Psoas muscle (tissue), 8 donors: ENCODE measurements around the gene DTWD2. TPM values are rescaled to one million over a fixed set of nuclear protein-coding genes. Genes with fewer than 3 reads are reported as not detected.

Experiments used
- ATAC-seq, 4 donors: fragments of 200-7000 bp; cut with Tn5 transposase; one replicate each; pipeline ENCODE4 v1.9.1; 2020; ENCODE audit warnings: moderate library complexity in 3 of 4, mild to moderate bottlenecking in 2 of 4
- DNase-seq, 2 donors: peaks; one replicate each; pipeline ENCODE4 v3.0.0-alpha.2; 2020
- H3K27ac ChIP-seq: fragments of 200-600 bp; one replicate; pipeline ENCODE4 v1.8.0; 2022
- H3K27me3 ChIP-seq, 3 donors: fragments of 200-600 bp in 1 of 3; one replicate each; pipeline versions ENCODE4 v1.6.1 to v1.8.0; 2013 to 2022; ENCODE audit warnings: low read length in 2 of 3, mild to moderate bottlenecking in 2 of 3, moderate library complexity in 1 of 3; ENCODE audit not compliant: insufficient read depth in 3 of 3
- H3K36me3 ChIP-seq, 2 donors: fragments of 200-600 bp in 1 of 2; one replicate each; pipeline versions ENCODE4 v1.6.1 to v1.8.0; 2013 to 2022; ENCODE audit warnings: low read depth in 1 of 2, mild to moderate bottlenecking in 1 of 2, moderate library complexity in 1 of 2; ENCODE audit not compliant: insufficient read depth in 1 of 2
- H3K4me1 ChIP-seq: fragments of 200-600 bp; one replicate; pipeline ENCODE4 v1.8.0; 2022
- H3K4me3 ChIP-seq: fragments of 200-600 bp; one replicate; pipeline ENCODE4 v1.8.0; 2022; ENCODE audit warnings: mild to moderate bottlenecking
- H3K9me3 ChIP-seq: fragments of 200-600 bp; one replicate; pipeline ENCODE4 v1.8.0; 2022
- CTCF ChIP-seq: fragments of 200-600 bp; IDR thresholded peaks from one replicate; pipeline ENCODE4 v1.8.0; 2022; ENCODE audit warnings: antibody characterized with exemption
- WGBS, 3 donors: extraction: QIAGEN DNeasy Blood & Tissue Kit; methylation state at CpG; one replicate each; pipeline versions ENCODE4 v1.1.6 to v1.1.7; 2013; 5-methylcytosine and 5-hydroxymethylcytosine counted together
- intact Hi-C, 2 donors: fragments of 100-400 bp; cut with DNase I; formaldehyde crosslinking; loops; one replicate each; pipeline versions ENCODE4 v1.11.0 to v1.14.2; 2022
- long read RNA-seq, 2 donors: library from polyadenylated mRNA; unstranded; transcript quantifications; one replicate each; pipeline ENCODE4 v2.0.0, GENCODE V29; 2021
- polyA plus RNA-seq, 3 donors: library from polyadenylated mRNA; stranded (reverse); fragments of 200-250 nt; gene quantifications; one replicate each; pipeline ENCODE4 v1.2.3, GENCODE V29; 2013
- total RNA-seq, 4 donors: library from RNA; stranded (reverse); fragmentation: NEBNext Ultra II Directional in 2 of 4; extraction: Animal tissue kit (Norgen Biotek cat#: 25700) in 2 of 4; gene quantifications; one replicate each; pipeline versions ENCODE4 v1.2.1 to v1.2.4, GENCODE V29; 2021 to 2023
- donor health status: healthy with polysubstance abuse.
- donor health status: DM: no; HTN: no; CAD: no; lungs with moderate emphysema.
- donor health status: Bipolar disorder and iron deficiency.
- donor health status: healthy.
- donor health status: DM: yes; HTN: yes; CAD: no.
- donor health status: DM: no; HTN: no; CAD: no.
- donor health status: DM: no; HTN: no; CAD: no.
- donor health status: DM: yes; HTN: yes; CAD: no.

The DTWD2 gene, protein sequence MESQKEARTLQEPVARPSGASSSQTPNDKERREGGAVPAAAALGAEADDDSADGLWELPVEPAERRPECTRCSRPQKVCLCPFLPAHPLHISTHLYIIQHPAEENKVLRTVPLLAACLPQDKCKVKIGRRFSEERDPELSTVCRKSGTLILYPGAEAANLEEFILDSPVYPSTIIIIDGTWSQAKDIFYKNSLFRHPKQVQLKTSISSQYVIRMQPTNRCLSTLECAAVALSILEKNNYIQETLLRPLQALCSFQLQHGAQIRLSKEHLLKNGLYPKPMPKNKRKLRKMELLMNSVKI
- total RNA-seq (1 to 10 TPM; 5.5 to 9.3 (median 6.8) TPM), polyA plus RNA-seq (1 to 10 TPM; 1.4 to 2.5 (median 2.4) TPM)
- long read RNA-seq, donor 1, full-length matches to known transcripts: 6 of 12 reads
- long read RNA-seq, donor 1, partial matches to known transcripts: 0 of 12 reads
- long read RNA-seq, donor 1, other reads (novel, unspliced or antisense): 6 of 12 reads
- long read RNA-seq, donor 2, partial matches to known transcripts: 0 of 11 reads
- long read RNA-seq, donor 2, other reads (novel, unspliced or antisense): 11 of 11 reads

- Histone ChIP-seq H3K9me3 (no peaks in the 10 kb centered on the region), H3K27ac (peak within 1 kb of the TSS; percentile 95), H3K4me1 (peaks cover 4% of the 10 kb centered on the region), H3K36me3 (no peaks in the 10 kb centered on the region), H3K4me3 (peak within 1 kb of the TSS; percentile 90), H3K27me3 (no peaks in the 10 kb centered on the region)
- WGBS, 3 donors: 0 to 1% (median 0%) methylated on average over 67 to 74 of the region's 74 CpGs
- ATAC-seq (peak; percentile 98 to 99 (median 99)), DNase-seq (peak; percentile 93 to 95)
- TF ChIP-seq CTCF: peak; percentile 85
- intact Hi-C loops: loop anchor here (2.0 to 5.0 kb wide), 4 partner anchors 84 to 425 kb away; partner anchors contain the start of gene DMXL1 (in 1 of the 2)
Measured at GRCh38 chr5:118987988-118988865, at the start of gene DTWD2. Gene DTWD2 (minus strand): TSS chr5:118988547. CDS start chr5:118988511, 36 bp downstream.

- Histone ChIP-seq H3K27me3 (no peaks in the 10 kb centered on the region), H3K4me1 (no peaks in the 10 kb centered on the region), H3K36me3 (no peaks in the 10 kb centered on the region), H3K9me3 (no peaks in the 10 kb centered on the region), H3K27ac (no peak overlapping the region), H3K4me3 (no peak overlapping the region)
- ATAC-seq (no peak), DNase-seq (no peak)
- no peak for TF ChIP-seq CTCF
- intact Hi-C loops: no loop called here
- 83 to 90% (median 86%) methylated on average over 16 of the region's 16 CpGs for WGBS, 3 donors
Measured at GRCh38 chr5:119037496-119038215, 49.3 kb upstream of the DTWD2 start.

GRCh38 chr5:119036101-119036762 is 47.9 kb upstream of the DTWD2 start:
- WGBS, 3 donors: 89 to 92% (median 89%) methylated on average over 8 of the region's 8 CpGs
- Histone ChIP-seq H3K36me3 (no peaks in the 10 kb centered on the region), H3K4me1 (no peaks in the 10 kb centered on the region), H3K9me3 (no peaks in the 10 kb centered on the region), H3K27ac (no peak overlapping the region), H3K4me3 (no peak overlapping the region), H3K27me3 (no peaks in the 10 kb centered on the region)
- intact Hi-C loops: no loop called here
- TF ChIP-seq CTCF: no peak
- ATAC-seq (peak in 2 of 4 donors; percentile 42 to 58), DNase-seq (no peak)

- no peak for ATAC-seq
- Histone ChIP-seq H3K4me3 (no peak overlapping the region), H3K27ac (no peak overlapping the region), H3K4me1 (no peaks in the 10 kb centered on the region), H3K9me3 (no peaks in the 10 kb centered on the region), H3K27me3 (no peaks in the 10 kb centered on the region), H3K36me3 (no peaks in the 10 kb centered on the region)
- intact Hi-C loops: no loop called here
- DNase-seq: no peak
- 82 to 89% (median 86%) methylated on average over 3 of the region's 3 CpGs for WGBS, 3 donors
- no peak for TF ChIP-seq CTCF
Measured at GRCh38 chr5:119033135-119033534, 44.8 kb upstream of the DTWD2 start.
